Vagina (tissue), 2 donors: ENCODE measurements around the gene TIGIT. TPM values are rescaled to one million over a fixed set of nuclear protein-coding genes. Genes with fewer than 3 reads are reported as not detected.

Source experiments
- DNase-seq, 2 donors: peaks; one replicate each; pipeline ENCODE4 v3.0.0-alpha.2; 2017; ENCODE audit errors: extremely low spot score in 2 of 2
- H3K27ac ChIP-seq: fragments of 200-600 bp; sonication (generic); one replicate; pipeline ENCODE4 v1.5.1; 2019
- H3K27me3 ChIP-seq: fragments of 200-600 bp; sonication (generic); one replicate; pipeline ENCODE4 v1.5.1; 2019
- H3K36me3 ChIP-seq, 2 donors: fragments of 200-600 bp; sonication (generic); one replicate each; pipeline ENCODE4 v1.5.1; 2017 to 2019
- H3K4me1 ChIP-seq: fragments of 200-600 bp; sonication (generic); one replicate; pipeline ENCODE4 v1.5.1; 2019
- H3K4me3 ChIP-seq, 2 donors: fragments of 200-600 bp; sonication (generic); 1 replicate in 1 of 2; 2 replicates in 1 of 2; pipeline ENCODE4 v1.5.1; 2016 to 2019
- H3K9me3 ChIP-seq: fragments of 200-600 bp; sonication (generic); one replicate; pipeline ENCODE4 v1.5.1; 2019
- POLR2A ChIP-seq, 2 donors: fragments of 450-650 bp; IDR thresholded peaks; one replicate each; pipeline ENCODE4 v1.6.1; 2017; ENCODE audit warnings: antibody characterized with exemption in 2 of 2, mild to moderate bottlenecking in 2 of 2, moderate library complexity in 2 of 2
- POLR2AphosphoS5 ChIP-seq, 2 donors: sonication (generic); formaldehyde crosslinking; IDR thresholded peaks; one replicate each; pipeline ENCODE4 v1.9.0; 2017; ENCODE audit warnings: antibody characterized with exemption in 2 of 2, mild to moderate bottlenecking in 2 of 2, low read depth in 1 of 2; ENCODE audit not compliant: insufficient read depth in 1 of 2
- intact Hi-C: fragments of 100-400 bp; cut with DNase I; formaldehyde crosslinking; loops from one replicate; pipeline ENCODE4 v1.15.1; 2023
- total RNA-seq: library from RNA; depleted of rRNA; stranded (reverse); fragments of >200 nt; gene quantifications from one replicate; pipeline ENCODE4 v1.2.3, GENCODE V29; 2016
- TF ChIP-seq, protein P1 (sequence below), 3 experiments: fragments of 450-650 bp in 2 of 3; fragments of 200-600 bp in 1 of 3; sonication (generic) in 1 of 3; IDR thresholded peaks; one replicate each; pipeline ENCODE4 v1.5.1; 2017 to 2019; ENCODE audit warnings: antibody characterized with exemption in 3 of 3, mild to moderate bottlenecking in 2 of 3, moderate library complexity in 2 of 3

The TIGIT gene
- total RNA-seq, 1 donor from 2014 or later = 8.6 TPM

DNA sequence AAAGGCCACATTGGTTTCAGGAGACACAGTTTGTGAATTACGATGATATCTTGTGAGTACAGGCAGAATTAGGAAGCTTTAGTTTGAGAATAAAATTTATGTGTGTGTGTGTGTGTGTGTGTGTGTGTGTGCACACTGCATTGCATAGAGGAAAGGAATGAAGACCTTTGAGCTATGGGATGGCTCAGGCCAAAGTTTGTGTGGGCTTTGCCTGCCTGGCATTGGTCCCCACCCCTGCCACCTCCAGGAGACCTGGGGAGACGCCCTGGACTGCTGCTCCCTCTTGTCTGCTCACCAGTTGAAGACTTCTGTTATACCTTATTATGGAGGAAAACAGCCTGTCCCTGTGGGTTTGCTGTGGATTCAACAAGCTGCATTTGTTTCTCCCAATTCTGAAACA lies 37.2 kb downstream of the TIGIT start:
- no peak for TF ChIP-seq POLR2A (IDR thresholded peaks at IDR 0.05)
- TF ChIP-seq, protein P1, sequence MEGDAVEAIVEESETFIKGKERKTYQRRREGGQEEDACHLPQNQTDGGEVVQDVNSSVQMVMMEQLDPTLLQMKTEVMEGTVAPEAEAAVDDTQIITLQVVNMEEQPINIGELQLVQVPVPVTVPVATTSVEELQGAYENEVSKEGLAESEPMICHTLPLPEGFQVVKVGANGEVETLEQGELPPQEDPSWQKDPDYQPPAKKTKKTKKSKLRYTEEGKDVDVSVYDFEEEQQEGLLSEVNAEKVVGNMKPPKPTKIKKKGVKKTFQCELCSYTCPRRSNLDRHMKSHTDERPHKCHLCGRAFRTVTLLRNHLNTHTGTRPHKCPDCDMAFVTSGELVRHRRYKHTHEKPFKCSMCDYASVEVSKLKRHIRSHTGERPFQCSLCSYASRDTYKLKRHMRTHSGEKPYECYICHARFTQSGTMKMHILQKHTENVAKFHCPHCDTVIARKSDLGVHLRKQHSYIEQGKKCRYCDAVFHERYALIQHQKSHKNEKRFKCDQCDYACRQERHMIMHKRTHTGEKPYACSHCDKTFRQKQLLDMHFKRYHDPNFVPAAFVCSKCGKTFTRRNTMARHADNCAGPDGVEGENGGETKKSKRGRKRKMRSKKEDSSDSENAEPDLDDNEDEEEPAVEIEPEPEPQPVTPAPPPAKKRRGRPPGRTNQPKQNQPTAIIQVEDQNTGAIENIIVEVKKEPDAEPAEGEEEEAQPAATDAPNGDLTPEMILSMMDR (IDR thresholded peaks at IDR 0.05) = no peak
- Histone ChIP-seq H3K27me3 (no peaks in the 10 kb centered on the region), H3K4me3 (no peak overlapping the region), H3K9me3 (no peaks in the 10 kb centered on the region), H3K36me3 (no peaks in the 10 kb centered on the region), H3K27ac (no peak overlapping the region), H3K4me1 (peaks cover 7% of the 10 kb centered on the region)
- intact Hi-C loops = no loop called here
- no peak for DNase-seq

DNA sequence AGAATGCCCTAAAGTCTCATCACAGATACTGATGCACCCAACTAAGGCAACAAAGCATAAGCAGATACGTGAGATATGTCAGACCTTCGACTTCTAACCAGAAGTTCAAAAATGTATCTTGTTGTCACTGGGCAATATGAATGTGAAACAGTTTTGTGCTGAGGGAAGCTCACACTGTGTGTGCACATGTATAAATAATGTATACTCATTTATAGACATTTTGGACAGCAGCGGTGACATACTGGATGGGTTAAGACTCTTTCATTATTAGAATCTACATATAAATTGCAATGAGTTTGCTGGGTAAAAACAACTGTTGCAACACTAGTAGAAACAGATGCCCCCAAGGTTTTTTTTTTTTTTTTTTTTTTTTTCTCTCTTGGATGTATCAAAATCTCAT lies 37.9 kb downstream of the TIGIT start:
- intact Hi-C loops = no loop called here
- TF ChIP-seq, protein P1 (IDR thresholded peaks at IDR 0.05) = no peak
- TF ChIP-seq POLR2A (IDR thresholded peaks at IDR 0.05) (no peak), POLR2AphosphoS5 (IDR thresholded peaks at IDR 0.05; ENCODE audit: insufficient read depth in 1 of 2, low read depth in 1 of 2) (no peak)
- Histone ChIP-seq H3K4me1 (peaks cover 7% of the 10 kb centered on the region), H3K27ac (no peak overlapping the region), H3K4me3 (no peak overlapping the region), H3K27me3 (no peaks in the 10 kb centered on the region), H3K9me3 (no peaks in the 10 kb centered on the region), H3K36me3 (no peaks in the 10 kb centered on the region)
- DNase-seq = no peak

DNA sequence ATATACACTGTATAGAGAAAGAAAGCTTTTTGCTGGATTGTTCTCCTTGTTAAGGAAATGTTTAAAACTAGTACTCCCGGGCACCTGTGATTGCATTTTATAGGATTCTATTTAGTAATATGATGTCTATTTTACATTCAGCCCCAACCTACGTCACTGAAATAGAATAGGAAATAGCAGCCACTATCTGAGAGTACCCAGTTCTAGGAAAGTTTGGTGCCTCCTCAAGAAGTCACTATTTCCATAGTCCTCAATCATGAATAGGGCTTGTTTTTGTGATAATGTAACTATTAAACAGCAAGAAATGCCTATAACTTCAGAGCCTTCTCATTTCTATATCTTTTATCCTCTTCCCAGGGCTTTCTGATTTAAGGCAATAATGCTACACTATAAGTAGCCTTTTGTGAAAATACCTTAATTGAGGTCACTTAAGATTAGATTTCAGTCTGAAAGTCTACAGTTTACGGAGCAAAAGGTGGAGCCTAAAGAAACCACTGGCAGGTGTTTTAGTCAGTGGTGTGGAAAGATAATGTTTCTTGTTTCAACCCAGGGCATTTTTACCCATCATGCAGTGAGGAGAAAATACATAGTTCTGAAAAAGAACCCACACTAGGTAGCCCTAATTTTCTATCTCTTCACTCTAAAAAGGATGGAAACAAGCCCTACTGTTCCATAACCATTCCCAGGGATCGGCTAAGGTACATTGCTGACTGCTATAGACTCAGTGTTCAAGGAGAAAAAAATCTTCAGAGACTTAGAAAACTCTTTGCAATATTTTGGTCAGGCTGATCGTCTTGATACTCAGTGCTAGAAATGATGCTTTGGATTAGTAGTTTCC lies 38.7 kb downstream of the TIGIT start:
- Histone ChIP-seq H3K27ac (peak overlapping the region; percentile 13), H3K9me3 (no peaks in the 10 kb centered on the region), H3K4me3 (no peak overlapping the region), H3K27me3 (no peaks in the 10 kb centered on the region), H3K36me3 (no peaks in the 10 kb centered on the region), H3K4me1 (peaks cover 7% of the 10 kb centered on the region)
- no peak for DNase-seq
- no peak for TF ChIP-seq POLR2AphosphoS5 (IDR thresholded peaks at IDR 0.05; ENCODE audit: insufficient read depth in 1 of 2, low read depth in 1 of 2)
- TF ChIP-seq, protein P1 (IDR thresholded peaks at IDR 0.05) = no peak
- TF ChIP-seq POLR2A (IDR thresholded peaks at IDR 0.05) = no peak
- intact Hi-C loops = no loop called here

DNA sequence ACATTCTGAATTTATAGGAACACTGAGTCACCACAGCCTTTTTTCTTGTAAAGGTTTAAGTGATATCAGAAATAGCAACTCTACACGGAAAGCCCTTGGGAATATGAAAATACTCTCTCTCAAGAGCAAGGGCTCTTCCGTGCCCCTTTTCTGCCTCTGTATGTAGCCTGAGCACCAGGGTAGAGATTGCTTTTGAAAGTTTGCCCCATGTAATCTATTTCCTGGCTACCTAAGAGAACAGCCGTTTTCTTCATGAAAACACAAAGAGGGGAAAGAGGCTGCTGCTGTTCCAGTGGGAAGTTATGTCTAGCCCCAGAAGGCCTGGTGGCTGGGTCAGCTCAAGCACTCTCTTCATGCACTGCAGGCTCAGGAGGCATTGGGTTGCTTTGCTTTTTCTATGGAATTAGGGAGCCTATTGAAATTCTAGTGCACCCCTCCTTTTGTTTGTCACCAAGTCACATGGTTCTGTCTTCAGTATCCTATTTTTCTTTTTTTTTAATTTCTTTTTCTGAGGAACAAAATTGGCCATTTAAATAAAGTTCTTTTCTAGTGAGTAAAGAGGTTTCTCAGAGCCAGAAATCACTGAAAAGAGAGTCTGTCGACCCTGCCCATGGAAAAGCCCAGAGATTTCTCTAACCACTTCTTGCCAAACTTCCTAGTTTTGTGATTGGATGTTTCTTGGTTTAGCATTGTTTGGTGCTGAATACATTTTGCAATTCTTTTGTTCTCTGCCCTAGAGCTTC lies 39.5 kb downstream of the TIGIT start:
- no peak overlapping the region for H3K4me3 ChIP-seq
- intact Hi-C loops = no loop called here
- peaks cover 7% of the 10 kb centered on the region for H3K4me1 ChIP-seq
- H3K36me3 ChIP-seq = peaks cover 0 to 4% of the 10 kb centered on the region in 2 donors
- H3K27ac ChIP-seq = peak overlapping the region; percentile 13
- TF ChIP-seq POLR2A (IDR thresholded peaks at IDR 0.05) (no peak), POLR2AphosphoS5 (IDR thresholded peaks at IDR 0.05; ENCODE audit: insufficient read depth in 1 of 2, low read depth in 1 of 2) (no peak)
- TF ChIP-seq, protein P1 (IDR thresholded peaks at IDR 0.05) = no peak
- no peaks in the 10 kb centered on the region for H3K27me3 ChIP-seq
- no peak for DNase-seq
- H3K9me3 ChIP-seq = no peaks in the 10 kb centered on the region

DNA sequence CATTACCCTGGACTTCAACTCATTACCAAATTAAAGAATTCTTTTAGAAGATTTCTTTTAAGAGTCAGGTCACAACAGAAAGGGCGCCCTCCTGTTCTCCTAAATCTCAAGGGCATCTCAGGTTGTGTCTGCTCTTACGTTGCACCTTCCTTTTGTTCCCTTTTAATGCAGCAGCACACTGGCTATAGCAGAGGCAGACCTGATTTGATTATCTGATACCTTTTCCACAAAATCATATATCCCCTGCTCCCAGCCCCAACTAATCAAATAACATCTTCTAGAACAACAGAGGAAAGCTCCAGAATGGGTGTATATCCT lies 40.1 kb downstream of the TIGIT start:
- Histone ChIP-seq H3K27ac (no peak overlapping the region), H3K4me1 (peaks cover 7% of the 10 kb centered on the region), H3K27me3 (no peaks in the 10 kb centered on the region), H3K4me3 (no peak overlapping the region), H3K9me3 (no peaks in the 10 kb centered on the region), H3K36me3 (peaks cover 0 to 7% of the 10 kb centered on the region in 2 donors)
- no peak for TF ChIP-seq POLR2AphosphoS5 (IDR thresholded peaks at IDR 0.05; ENCODE audit: insufficient read depth in 1 of 2, low read depth in 1 of 2)
- TF ChIP-seq, protein P1 (IDR thresholded peaks at IDR 0.05) = no peak
- TF ChIP-seq POLR2A (IDR thresholded peaks at IDR 0.05) = no peak
- intact Hi-C loops = no loop called here
- DNase-seq = no peak
